ENCODE measurements around the gene SRGAP3. TPM values are rescaled to one million over a fixed set of nuclear protein-coding genes. Genes with fewer than 3 reads are reported as not detected.

Gene SRGAP3
- total RNA-seq, 2 experiments from 2014 or later = 2.8 to 3.2 TPM

GRCh38 chr3:9022305-9023225 lies 226.9 kb downstream of the SRGAP3 start:
- Mint-ChIP-seq H3K9me3 (ENCODE audit: low read depth) (no peaks in the 10 kb centered on the region), H3K36me3 (no peaks in the 10 kb centered on the region), H3K4me1 (no peaks in the 10 kb centered on the region), H3K27ac (no peak overlapping the region), H3K4me3 (no peak overlapping the region), H3K27me3 (no peaks in the 10 kb centered on the region)
- no peak for ATAC-seq
- CTCF ChIA-PET = no interaction called here
- no peak for DNase-seq

GRCh38 chr3:9021271-9022009 lies 228.0 kb downstream of the SRGAP3 start:
- CTCF ChIA-PET = no interaction called here
- no peaks in the 10 kb centered on the region for H3K9me3 Mint-ChIP-seq (ENCODE audit: low read depth)
- H3K27ac Mint-ChIP-seq = no peak overlapping the region
- H3K4me1 Mint-ChIP-seq = no peaks in the 10 kb centered on the region
- H3K27me3 Mint-ChIP-seq = no peaks in the 10 kb centered on the region
- DNase-seq = no peak
- no peaks in the 10 kb centered on the region for H3K36me3 Mint-ChIP-seq
- ATAC-seq = no peak
- H3K4me3 Mint-ChIP-seq = no peak overlapping the region

- no peak overlapping the region for H3K4me3 Mint-ChIP-seq
- no peaks in the 10 kb centered on the region for H3K4me1 Mint-ChIP-seq
- no peaks in the 10 kb centered on the region for H3K9me3 Mint-ChIP-seq (ENCODE audit: low read depth)
- no peaks in the 10 kb centered on the region for H3K27me3 Mint-ChIP-seq
- no peaks in the 10 kb centered on the region for H3K36me3 Mint-ChIP-seq
- CTCF ChIA-PET = no interaction called here
- no peak overlapping the region for H3K27ac Mint-ChIP-seq
- DNase-seq (no peak), ATAC-seq (no peak)
Measured at GRCh38 chr3:9020426-9020825, 229.0 kb downstream of the SRGAP3 start.

GRCh38 chr3:9019259-9019961 lies 230.0 kb downstream of the SRGAP3 start:
- Mint-ChIP-seq H3K27me3 (no peaks in the 10 kb centered on the region), H3K4me3 (no peak overlapping the region), H3K4me1 (no peaks in the 10 kb centered on the region), H3K27ac (no peak overlapping the region), H3K36me3 (no peaks in the 10 kb centered on the region), H3K9me3 (ENCODE audit: low read depth) (no peaks in the 10 kb centered on the region)
- DNase-seq = no peak
- ATAC-seq = no peak
- CTCF ChIA-PET = no interaction called here

GRCh38 chr3:9015250-9015649 lies 234.2 kb downstream of the SRGAP3 start:
- CTCF ChIA-PET = interaction anchor here (1.7 to 1.8 kb wide), 2 partner anchors 12 to 14 kb away, joined by 4 to 6 read pairs; no protein-coding TSS in a partner anchor
- no peak overlapping the region for H3K4me3 Mint-ChIP-seq
- H3K36me3 Mint-ChIP-seq = no peaks in the 10 kb centered on the region
- H3K27me3 Mint-ChIP-seq = no peaks in the 10 kb centered on the region
- no peak overlapping the region for H3K27ac Mint-ChIP-seq
- ATAC-seq (no peak), DNase-seq (no peak)
- H3K4me1 Mint-ChIP-seq = peaks cover 7% of the 10 kb centered on the region
- no peaks in the 10 kb centered on the region for H3K9me3 Mint-ChIP-seq (ENCODE audit: low read depth)

GRCh38 chr3:9013782-9014563 lies 235.5 kb downstream of the SRGAP3 start:
- ATAC-seq = no peak
- Mint-ChIP-seq H3K4me1 (peaks cover 7% of the 10 kb centered on the region), H3K9me3 (ENCODE audit: low read depth) (no peaks in the 10 kb centered on the region), H3K27me3 (no peaks in the 10 kb centered on the region), H3K27ac (no peak overlapping the region), H3K36me3 (no peaks in the 10 kb centered on the region), H3K4me3 (no peak overlapping the region)
- DNase-seq = no peak
- CTCF ChIA-PET = interaction anchor here (0.5 to 1.8 kb wide), 3 partner anchors 13 to 26 kb away, joined by 3 to 6 read pairs (median 4); no protein-coding TSS in a partner anchor

GRCh38 chr3:9012521-9012920 lies 236.9 kb downstream of the SRGAP3 start:
- Mint-ChIP-seq H3K27ac (no peak overlapping the region), H3K4me3 (no peak overlapping the region), H3K36me3 (no peaks in the 10 kb centered on the region), H3K4me1 (peaks cover 7% of the 10 kb centered on the region), H3K9me3 (ENCODE audit: low read depth) (no peaks in the 10 kb centered on the region), H3K27me3 (no peaks in the 10 kb centered on the region)
- peak; percentile 42 for ATAC-seq
- DNase-seq = no peak
- CTCF ChIA-PET = no interaction called here

GRCh38 chr3:9009976-9010545 lies 239.4 kb downstream of the SRGAP3 start:
- H3K4me3 Mint-ChIP-seq = no peak overlapping the region
- H3K36me3 Mint-ChIP-seq = no peaks in the 10 kb centered on the region
- no peak overlapping the region for H3K27ac Mint-ChIP-seq
- CTCF ChIA-PET = no interaction called here
- H3K27me3 Mint-ChIP-seq = no peaks in the 10 kb centered on the region
- peaks cover 7% of the 10 kb centered on the region for H3K4me1 Mint-ChIP-seq
- H3K9me3 Mint-ChIP-seq (ENCODE audit: low read depth) = no peaks in the 10 kb centered on the region
- ATAC-seq = no peak
- no peak for DNase-seq

GRCh38 chr3:9008550-9009255 lies 240.7 kb downstream of the SRGAP3 start:
- no peak for DNase-seq
- H3K9me3 Mint-ChIP-seq (ENCODE audit: low read depth) = no peaks in the 10 kb centered on the region
- H3K4me1 Mint-ChIP-seq = peaks cover 7% of the 10 kb centered on the region
- H3K27me3 Mint-ChIP-seq = peaks cover 7% of the 10 kb centered on the region
- no peak overlapping the region for H3K27ac Mint-ChIP-seq
- no peak overlapping the region for H3K4me3 Mint-ChIP-seq
- no peak for ATAC-seq
- no peaks in the 10 kb centered on the region for H3K36me3 Mint-ChIP-seq
- CTCF ChIA-PET = no interaction called here

- DNase-seq = no peak
- H3K27me3 Mint-ChIP-seq = peaks cover 7% of the 10 kb centered on the region
Measured at GRCh38 chr3:9007928-9008327, 241.5 kb downstream of the SRGAP3 start.

GRCh38 chr3:9007213-9007612 lies 242.2 kb downstream of the SRGAP3 start:
- Mint-ChIP-seq H3K36me3 (no peaks in the 10 kb centered on the region), H3K27me3 (peaks cover 7% of the 10 kb centered on the region), H3K4me1 (peaks cover 1% of the 10 kb centered on the region), H3K27ac (no peak overlapping the region), H3K4me3 (no peak overlapping the region), H3K9me3 (ENCODE audit: low read depth) (no peaks in the 10 kb centered on the region)
- ATAC-seq = no peak
- CTCF ChIA-PET = no interaction called here
- DNase-seq = no peak

More at GRCh38 chr3:9007928-9008327, 241.5 kb downstream of the SRGAP3 start:
- H3K9me3 Mint-ChIP-seq (ENCODE audit: low read depth) = no peaks in the 10 kb centered on the region
- H3K4me1 Mint-ChIP-seq = peaks cover 7% of the 10 kb centered on the region
- no peak for ATAC-seq
- CTCF ChIA-PET = no interaction called here
- H3K36me3 Mint-ChIP-seq = no peaks in the 10 kb centered on the region
- no peak overlapping the region for H3K4me3 Mint-ChIP-seq
- no peak overlapping the region for H3K27ac Mint-ChIP-seq

- Mint-ChIP-seq H3K27ac (no peak overlapping the region), H3K4me1 (no peaks in the 10 kb centered on the region), H3K36me3 (no peaks in the 10 kb centered on the region), H3K27me3 (peaks cover 16% of the 10 kb centered on the region), H3K4me3 (no peak overlapping the region), H3K9me3 (ENCODE audit: low read depth) (no peaks in the 10 kb centered on the region)
- CTCF ChIA-PET = interaction anchor here (2.4 kb wide), 1 partner anchor 12 kb away, joined by 9 read pairs; no protein-coding TSS in a partner anchor
- no peak for ATAC-seq
- no peak for DNase-seq
Measured at GRCh38 chr3:9000041-9000440, 249.4 kb downstream of the SRGAP3 start.
